HG03159 (cell line): ENCODE results near the gene MYL11.

Source experiments
- ATAC-seq: cut with Tn5 transposase; IDR thresholded peaks from one replicate; pipeline ENCODE4 v1.9.1; 2021; ENCODE audit warnings: mild to moderate bottlenecking, moderate library complexity; ENCODE audit not compliant: unreplicated experiment

Gene MYL11

DNA sequence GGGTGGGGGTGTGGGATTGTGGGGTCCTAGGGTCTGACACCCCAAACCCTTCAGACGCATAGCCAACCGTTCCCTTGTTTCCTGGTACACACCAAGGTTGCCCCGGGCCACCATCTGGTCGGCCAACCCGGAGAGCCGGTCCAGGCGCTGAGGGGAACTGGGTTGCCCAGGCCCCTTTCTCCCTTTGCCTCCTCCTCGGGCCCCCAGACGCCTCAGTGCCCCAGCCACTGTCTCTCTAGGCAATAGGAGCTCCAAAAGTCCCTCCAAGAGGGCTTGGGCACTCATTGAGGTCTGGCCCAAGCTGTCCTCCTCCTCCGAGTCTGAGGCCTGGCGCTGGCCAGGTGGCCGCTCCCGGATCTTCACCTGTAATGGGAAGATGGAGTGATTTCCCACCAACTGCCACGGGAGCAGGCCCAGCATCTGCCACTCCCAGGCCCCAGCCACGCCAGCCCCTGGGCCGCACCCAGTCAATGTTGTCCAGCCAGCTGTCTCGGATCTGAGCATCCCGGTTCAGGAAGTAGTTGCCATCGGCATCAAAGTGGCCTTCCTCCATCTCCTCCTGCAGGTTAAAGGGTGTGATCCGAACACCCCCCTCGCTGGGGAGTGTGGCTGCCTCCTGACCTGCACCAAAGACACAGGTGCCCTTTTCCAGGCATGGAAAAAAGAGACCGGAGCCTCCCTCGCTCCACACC, 21.0 kb upstream of the MYL11 start:
- ATAC-seq: no peak

DNA sequence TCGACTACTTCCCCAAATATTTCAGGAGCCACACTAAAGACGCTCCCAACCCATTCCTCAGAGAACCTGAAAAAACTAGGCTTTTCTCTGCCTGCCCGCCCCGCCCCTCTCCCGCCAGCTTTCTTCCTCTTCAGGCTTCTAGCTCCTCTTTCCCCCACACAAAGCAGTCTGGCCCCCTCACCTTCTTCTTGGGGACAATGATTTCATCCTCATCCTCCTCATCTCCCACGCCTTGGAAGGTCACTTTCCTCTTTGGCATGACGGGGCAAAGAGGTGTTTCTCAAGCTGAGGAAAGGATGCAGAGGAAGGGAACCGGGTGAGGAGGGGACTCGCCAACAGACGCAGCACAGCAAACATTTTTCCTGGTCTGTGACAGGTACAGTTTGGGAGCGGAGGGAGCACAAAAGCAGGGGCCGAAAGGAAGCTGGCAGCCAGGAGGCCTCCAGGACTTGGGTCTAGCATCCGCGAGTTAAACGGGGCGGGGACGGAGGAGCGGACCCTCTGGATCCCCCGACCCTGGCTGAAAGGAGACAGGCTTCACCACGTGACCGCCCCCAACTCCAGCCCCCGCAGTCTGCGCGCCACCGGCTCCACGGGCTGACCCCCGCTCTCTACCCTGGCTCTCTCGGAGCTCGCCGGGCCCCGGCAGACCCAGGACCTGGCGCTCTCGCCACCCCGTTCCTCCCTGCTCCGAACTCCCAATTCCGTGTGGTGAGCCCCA, 20.0 kb upstream of the MYL11 start:
- peak; percentile 5 for ATAC-seq

DNA sequence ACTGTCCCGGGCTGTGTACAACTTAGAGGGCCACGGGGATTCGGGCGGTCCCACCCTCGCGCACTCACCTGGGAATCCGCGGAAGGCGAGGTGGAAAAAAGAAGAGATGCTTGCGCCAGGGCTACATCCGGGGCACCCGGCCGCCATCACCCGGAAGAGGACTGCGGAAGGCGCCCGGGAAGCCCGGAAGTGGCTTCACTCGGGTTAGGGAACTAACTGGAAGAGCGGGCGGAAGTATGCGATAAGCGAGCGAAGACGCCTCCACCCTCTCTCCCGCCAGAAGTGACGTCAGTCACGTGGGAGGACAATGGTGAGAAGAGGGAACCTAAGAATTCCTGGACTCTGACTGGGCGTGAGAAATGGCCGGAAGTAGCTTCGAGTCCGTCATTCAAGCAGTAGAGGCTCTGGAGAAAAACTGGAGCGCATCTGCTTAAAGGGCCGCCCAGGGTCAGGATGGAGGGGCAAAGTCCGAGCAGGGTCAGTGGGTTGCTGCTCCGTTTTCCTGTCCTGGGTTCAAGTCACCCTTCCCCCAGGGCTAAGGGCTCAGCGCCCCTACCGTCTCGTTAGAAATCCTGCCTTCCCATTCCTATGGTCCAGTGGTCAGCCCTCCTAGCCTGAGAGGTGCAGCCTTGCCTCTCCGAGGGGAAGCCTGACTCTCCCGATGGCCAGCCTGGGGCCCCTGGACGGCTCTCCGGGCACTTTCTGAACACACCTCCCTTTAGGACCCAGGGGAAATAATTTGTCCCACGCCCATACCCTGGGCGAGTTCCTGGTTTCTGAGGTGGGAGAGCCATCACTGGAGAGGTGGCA, 19.3 kb upstream of the MYL11 start, which contains the start of gene CD2BP2:
Gene CD2BP2, minus strand, starts transcription at position 165 of the 810 bp plus-strand sequence. CDS start 627 bp downstream, outside the sequence.
- ATAC-seq: peak; percentile 54

DNA sequence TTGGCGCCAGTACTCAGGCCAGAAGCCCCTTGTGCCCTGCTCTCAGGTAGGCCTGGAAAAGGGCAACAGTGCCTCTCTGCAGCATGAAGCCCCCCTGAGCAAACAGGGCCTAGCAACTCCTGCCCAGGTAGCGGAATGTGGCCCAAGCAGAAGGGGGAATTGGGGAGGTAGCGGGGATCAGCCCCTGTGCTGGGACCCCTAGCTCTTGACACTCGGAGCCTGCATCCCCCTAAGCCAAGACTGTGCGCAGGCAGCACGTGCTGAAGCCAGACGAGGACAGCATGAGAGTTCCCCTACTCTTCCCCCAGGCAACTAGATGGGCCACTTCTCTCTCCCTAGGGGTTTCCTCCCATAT, 18.7 kb upstream of the MYL11 start:
- ATAC-seq: peak; percentile 3

DNA sequence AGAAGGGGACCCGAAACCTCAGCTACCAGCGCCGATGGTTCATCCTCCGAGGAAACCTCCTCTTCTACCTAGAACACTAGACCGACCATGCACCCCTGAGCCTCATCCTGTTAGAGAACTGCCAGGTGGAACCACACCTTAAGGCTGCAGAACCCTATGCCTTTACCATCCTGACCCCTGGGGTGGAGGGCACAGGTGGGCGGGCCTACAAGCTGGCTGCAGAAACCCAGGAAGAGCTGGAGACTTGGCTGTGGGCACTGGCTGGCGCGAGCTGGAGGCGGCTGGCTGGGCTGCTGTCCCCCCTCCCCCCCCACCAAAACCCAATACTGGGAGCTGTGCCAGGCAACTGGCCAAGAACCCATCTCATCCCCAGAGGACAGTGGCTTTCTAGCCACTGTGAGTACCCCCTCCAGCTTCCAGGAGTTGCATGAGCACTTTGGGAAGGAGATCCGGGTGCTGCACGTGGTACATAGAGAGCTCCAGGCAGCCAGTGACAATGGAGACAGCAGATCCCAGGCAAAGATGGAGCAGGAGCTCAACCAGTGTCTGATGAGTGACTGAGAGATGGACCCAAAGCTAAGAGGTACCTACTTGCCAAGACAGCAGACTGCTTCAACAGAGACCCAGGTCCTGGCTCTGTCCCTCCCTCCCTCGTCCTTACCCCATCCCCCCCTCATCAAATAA, 18.1 kb upstream of the MYL11 start:
- no peak for ATAC-seq

DNA sequence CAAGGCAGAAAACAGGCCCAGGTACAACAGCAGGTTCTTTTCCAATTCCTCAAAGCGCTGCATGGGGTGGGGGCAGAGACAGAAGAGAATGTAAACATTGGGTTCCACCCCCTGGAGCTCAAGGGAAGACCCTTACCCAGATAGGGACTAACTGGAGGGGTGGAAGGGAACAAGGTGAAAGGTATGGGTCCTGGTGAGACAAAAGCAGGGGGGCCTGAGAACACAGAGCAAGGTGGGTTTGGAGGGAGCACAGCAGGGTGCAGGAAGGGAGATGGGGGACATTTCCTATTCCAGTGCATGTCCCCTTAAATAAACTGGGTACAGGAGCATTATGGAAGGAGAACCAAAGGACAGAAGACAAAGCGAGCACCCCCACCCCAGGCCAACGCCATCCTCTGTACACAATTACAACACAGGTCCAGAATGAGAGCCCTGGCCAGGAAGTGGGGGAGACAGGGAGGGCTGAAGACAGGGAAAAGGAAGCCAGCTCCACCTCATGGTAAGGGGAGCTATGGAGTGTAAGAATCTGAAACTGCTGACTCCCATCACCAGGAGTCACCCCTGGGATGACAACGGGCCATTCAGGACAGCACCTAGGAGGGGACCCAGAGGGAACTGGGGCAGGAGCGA, 17.4 kb upstream of the MYL11 start:
- no peak for ATAC-seq

DNA sequence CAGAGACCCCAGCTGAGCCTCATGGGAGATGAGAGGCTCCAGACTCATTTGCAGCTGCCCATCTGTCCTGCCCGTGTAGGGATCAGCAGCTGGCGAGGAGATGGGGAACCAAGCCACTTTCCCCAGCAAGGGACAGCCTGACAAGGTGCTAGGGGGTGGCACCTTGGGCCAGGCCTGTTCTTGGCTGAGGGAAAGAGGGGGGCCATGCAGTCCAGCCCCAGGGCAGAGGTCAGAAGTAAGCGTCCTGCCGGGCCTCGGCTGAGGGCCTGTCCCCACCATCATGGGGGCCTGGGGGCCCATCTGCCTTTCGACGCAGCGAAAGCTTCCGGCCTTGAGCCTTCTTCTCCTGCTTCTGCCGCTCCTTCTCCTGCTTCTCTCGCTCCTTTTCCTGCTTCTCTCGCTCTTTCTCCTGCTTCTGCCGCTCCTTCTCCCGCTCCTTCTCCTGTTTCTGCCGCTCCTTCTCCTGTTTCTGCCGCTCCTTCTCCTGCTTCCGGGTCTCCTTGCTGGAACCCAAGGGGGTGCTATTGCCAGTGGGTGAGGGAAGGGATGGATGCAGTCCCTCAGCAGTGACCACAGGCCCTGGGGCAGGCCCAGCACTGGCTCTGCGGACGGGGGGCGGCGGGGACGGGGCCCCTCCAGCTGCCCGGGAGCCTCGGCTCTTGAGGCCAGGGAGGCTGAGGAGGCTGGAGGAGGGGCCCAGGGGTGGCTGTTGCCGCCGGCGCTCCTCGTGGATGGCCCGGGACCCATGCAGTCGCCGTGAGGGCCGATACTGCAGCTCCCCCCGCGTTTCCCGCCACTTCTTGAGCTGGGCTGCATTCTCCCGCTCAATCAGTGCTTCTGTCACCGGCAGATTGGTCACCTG, 16.7 kb upstream of the MYL11 start:
- no peak for ATAC-seq

DNA sequence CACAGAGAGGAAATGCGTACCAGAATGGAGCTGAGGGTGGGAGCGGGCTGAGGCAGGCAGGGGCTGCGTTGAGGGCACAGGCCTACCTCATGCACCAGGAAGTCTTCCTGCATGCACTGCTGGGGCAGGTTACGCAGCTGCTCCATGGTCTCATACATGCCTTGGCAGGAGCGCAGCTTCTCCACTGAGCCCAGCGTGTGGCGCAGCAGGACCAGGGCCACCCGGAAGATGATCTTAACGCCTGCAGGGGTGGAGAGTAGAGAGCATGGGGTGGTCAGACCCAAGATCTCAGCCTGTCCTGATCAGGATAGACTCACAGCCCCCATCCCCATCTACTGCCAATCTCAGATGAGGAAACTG, 16.0 kb upstream of the MYL11 start:
- no peak for ATAC-seq

DNA sequence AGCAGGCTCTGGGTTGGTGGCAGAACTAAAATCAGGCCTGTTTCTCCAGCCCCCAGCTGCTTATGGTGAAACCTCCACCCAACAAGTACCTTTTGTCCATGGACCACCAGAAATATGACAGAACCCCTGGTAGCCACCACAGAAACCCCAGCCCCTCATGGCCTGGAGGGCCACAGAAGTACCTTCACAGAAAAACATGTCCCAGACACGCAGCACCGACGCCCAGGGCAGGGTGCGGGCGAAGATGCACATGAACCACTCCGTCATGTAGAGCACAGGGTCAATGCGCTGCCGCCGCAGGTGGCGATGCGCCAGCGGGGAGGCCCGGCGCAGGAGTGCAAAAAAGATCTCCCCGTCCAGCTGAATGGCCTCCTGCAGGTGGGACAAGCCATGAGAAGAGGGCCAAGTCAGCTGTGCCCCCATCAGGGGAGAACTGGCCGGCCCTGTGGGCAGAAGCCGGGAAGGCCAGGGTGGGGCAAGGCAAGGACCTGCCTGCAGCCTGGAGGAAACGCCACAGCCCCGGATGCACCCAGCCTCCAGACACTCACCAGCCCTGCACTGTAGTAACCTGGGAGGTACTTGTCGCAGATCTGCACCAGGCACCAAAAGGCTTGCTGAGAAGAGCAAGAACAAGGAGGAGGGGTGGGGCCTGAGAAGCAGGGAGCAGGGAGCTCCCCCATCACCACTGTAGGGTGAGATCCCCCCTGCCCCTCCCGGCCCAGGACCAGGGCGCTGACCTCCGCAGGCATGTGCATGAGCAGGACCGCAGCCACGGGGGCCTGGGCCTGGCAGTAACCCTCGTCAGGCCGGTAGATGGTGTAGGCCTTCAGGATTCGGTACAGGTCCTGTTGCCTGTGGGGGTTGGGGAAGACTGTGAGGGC, 15.4 kb upstream of the MYL11 start:
- ATAC-seq: no peak

DNA sequence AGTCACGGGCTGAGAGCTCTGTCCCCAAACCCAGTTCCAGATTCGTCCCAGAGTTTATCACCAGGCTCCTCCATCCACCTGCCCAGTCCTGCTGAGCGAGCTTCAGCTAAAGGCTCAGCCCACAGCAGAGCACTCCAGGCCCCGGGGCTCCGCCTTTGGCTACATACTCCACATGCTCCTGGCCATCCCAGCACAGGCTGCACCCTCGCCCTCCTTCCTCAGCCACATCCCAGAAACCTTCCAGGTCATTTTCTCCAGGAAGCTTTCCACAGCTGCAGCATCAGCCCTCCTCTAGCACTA, 14.8 kb upstream of the MYL11 start:
- no peak for ATAC-seq

DNA sequence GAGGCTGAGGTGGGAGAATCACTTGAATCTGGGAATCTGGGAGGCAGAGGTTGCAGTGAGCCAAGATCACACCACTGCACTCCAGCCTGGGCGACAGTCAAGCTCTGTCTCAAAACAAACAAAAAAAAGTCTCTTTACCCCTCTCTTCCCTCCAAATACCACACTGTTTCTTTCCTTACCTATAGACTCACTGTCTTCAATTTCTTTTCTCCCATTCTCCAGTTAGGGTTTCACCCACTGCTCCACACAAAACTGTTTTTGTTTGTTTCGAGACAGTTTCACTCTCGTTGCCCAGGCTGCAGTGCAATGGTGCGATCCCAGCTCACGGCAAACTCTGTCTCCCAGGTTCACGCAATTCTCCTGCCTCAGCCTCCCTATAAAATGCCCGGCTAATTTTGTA, 13.4 kb upstream of the MYL11 start:
- ATAC-seq: no peak

DNA sequence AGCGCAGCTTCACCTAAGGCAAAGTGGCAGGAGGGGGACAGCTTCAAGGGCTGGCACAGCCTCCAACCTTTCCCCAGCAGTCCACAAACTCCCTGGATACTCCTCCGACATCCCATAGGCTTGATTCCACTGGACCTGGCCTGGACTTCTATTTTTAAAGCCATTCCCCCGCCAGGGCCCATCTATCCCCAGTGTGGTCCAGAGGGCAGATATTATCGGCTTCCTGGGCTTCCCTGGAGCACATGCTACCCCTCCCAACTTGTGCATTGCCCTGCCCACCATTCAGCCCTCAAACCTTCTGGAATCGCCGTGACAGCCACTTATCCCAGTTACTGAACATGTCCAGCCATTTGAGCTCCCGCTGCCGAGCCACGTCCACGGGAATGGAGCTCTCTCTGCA, 9.4 kb upstream of the MYL11 start:
- no peak for ATAC-seq

DNA sequence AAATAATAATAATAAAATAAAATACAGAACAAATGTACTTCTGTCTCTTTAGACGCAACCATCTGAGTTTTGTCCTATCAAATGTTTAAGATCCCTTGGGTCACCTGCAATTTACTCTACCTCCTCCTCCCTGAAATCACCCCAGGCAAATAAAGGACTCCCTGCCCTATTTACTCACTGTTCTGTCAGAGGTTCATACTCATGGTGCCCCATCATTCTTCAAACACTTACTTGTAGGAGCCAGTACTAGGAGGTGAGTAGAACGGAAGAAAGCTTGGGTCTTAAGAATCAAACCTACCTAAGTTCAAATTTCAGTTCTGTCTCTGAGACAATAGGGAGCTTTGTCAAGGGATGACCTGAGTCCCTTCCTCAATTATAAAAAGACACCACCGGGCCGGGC, 8.1 kb upstream of the MYL11 start:
- no peak for ATAC-seq

DNA sequence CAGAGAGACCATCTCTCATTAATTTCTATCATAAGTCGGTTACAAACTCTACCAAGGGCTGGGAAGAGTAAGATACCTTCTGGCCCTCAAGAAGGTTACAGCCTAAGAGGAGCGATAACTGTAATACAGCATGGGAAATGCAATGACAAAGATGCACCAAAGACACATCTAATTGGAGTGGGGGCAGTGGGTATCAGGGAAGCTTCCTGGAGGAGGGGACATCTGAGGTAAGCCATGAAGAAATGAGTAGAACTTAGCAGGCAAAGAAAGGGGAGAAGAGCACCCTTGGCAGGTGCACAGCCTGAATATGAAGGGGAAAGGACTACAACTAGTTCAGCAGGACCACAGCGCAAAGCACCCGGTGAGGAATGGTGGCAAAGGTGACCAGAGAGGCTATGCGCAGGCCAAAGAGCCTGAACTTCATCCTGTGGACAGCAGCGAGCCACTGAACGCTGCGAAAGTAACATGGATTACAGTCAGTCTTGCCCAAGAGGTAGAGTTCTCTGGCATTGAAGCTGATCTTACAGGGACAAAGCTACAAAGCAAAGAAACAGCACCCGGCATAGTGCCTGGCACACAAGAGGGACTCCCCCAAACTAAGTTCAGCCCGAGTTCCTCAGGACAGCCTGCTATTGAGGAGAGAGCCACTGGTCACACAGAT, 7.1 kb upstream of the MYL11 start:
- ATAC-seq: no peak

DNA sequence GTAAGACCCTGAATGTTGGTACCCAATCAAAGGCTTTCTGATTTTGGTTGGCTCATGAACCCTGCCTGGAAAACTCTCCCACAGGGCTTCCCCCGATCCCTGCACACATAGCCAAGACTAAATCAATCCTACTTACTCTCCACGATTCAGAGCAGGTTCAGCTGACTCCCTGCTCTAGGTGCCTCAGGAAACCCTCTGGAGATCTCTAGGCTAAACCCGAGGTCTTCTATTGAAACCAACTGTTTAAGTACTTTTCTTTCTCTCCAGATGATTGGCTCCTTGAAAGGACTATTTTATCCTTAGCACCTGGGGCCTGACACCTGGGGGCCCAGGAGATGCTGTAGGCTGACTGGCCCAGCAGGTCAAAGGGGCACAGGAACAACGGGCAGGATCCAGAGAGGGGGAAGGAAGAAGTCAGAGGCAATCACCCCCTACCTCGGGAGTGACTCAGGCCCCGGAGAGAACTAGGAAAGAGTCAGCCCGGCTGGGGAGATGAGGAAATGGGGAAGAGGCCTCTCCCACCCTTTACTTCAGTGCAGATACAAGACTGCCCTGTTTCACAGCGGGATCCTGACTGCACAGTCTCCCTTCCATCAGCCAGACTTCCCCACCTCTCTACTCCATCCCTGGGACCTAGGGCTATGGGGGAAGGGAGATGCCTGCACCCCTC, 6.3 kb upstream of the MYL11 start:
- ATAC-seq: no peak

DNA sequence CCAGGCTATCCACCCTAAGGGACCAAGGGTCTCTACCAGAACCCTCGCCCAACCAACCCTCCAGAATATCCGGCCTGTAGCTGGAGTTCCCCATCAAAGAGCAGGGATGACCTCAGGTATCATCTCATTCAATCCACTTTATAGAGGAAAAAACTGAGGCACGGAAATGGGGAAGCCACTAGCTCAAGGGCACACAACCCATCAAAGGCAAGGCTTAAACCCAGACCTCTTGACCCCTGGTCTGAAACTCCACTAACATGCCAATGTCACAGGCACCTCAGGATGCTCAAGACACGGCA, 5.9 kb upstream of the MYL11 start:
- ATAC-seq: no peak

DNA sequence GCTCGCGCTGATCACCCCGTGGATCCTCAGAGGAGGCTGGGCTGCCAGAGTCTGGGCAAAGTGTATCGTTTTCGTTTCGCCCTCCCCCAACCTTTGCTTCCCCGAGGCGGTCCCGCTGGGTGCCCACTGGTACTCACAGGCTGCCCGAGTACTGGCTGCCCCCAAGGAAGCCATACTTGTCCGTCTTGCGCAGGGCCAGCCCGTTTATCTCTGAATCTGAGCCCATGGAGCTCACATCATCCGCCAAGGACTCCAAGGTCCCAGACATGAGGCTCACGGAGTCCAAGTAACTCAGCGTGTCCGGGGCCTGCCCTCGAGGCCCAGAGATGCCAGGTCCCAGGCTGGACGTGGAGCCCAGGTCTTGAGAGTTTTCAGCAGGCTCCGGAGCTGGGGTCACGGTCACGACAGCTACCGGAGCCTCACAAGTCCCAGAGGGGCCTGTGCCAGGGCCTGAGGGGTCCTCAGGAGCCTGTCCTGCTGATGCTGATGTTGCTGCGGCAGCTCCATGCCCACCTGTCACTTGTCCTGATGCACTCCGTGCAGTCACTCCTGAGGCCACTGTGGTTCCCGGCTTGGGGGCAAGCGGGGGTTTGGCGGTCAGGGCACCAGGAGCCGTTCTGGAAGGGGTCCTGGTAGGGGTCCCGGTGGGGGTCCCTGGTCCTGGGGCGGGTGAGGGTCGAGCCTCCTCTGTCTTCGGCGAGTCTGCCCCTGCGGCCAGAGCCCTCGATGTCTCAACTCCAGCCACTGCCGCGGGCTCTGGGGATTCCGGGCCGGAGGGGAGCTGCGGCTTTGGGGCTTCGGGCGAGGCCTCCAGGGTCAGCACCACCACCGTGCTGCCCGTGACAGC, 5.3 kb upstream of the MYL11 start:
- no peak for ATAC-seq
